Urinary bladder (tissue), 4 donors: Measurements from ENCODE around the gene NAE1. TPM values are rescaled to one million over a fixed set of nuclear protein-coding genes. Genes with fewer than 3 reads are reported as not detected.

Experiments
- DNase-seq: peaks from one replicate; pipeline ENCODE4 v3.0.0-alpha.2; 2015; ENCODE audit errors: extremely low spot score
- H3K27ac ChIP-seq: one replicate; pipeline ENCODE4 v1.5.1; 2013; ENCODE audit warnings: low read depth, mild to moderate bottlenecking, moderate library complexity
- H3K36me3 ChIP-seq: one replicate; pipeline ENCODE4 v1.6.1; 2013; ENCODE audit warnings: mild to moderate bottlenecking, moderate library complexity; ENCODE audit not compliant: insufficient read depth
- H3K4me1 ChIP-seq: one replicate; pipeline ENCODE4 v1.6.1; 2013; ENCODE audit warnings: mild to moderate bottlenecking, moderate library complexity; ENCODE audit not compliant: insufficient read depth
- H3K4me3 ChIP-seq: one replicate; pipeline ENCODE4 v1.5.1; 2013; ENCODE audit warnings: low read depth, low read length
- WGBS: extraction: QIAGEN DNeasy Blood & Tissue Kit; methylation state at CpG from one replicate; pipeline ENCODE4 v1.1.7; 2013; 5-methylcytosine and 5-hydroxymethylcytosine counted together
- polyA plus RNA-seq: library from polyadenylated mRNA; stranded (reverse); fragments of 200-250 nt; gene quantifications from one replicate; pipeline ENCODE4 v1.2.3, GENCODE V29; 2013
- total RNA-seq: library from RNA; depleted of rRNA; stranded (reverse); fragments of >200 nt; gene quantifications from one replicate; pipeline ENCODE4 v1.2.3, GENCODE V29; 2014
- donor health status: healthy with polysubstance abuse.
- donor health status: healthy.

Gene NAE1
- total and polyA plus RNA-seq, 2 donors, result 36.2 to 74.4 TPM

DNA sequence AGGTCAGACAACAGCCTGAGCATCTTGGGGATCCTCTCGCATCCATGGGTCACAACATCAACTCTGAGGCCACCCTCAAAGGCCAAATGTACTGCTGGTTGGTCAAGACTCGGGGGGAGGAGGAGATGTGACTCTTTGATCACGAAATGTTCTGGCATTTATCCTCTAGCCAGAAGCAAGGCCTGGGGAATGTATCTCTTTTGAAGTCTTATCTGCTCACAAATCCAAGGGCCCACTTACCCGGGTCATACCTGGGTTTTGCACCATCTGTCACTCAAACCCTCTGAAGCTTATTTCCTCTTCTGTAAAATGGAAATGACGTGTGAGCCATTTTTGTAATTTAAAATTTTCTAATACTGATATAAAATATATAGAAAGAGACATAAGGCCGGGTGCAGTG, 26.7 kb upstream of the NAE1 start:
- DNase-seq, result no peak
- 70% methylated on average over 6 of the region's 6 CpGs for WGBS
- no peaks in the 10 kb centered on the region for H3K4me1 ChIP-seq
- H3K36me3 ChIP-seq, result no peaks in the 10 kb centered on the region
- no peak overlapping the region for H3K27ac ChIP-seq
- H3K4me3 ChIP-seq, result no peak overlapping the region

DNA sequence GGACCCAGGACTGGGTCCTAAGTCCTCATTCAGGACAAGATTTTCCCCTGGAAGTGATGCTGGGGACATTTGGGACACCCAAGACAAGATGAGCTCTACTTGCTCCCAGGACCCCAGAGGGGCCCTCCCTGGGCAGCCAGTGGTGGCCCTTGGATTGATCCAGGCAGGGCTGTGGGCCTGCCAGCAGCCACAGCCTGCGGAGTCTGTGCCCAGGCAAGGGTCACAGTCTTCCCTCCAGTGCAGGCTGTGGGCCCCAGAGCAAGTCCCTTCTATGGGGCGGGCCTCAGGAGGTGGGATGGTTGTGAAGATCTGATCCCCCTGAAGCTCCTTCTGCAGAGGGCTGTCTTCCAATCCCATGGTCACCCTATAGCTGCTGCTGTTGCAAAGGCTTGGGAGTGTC, 26.0 kb upstream of the NAE1 start:
- DNase-seq, result no peak
- Histone ChIP-seq H3K36me3 (no peaks in the 10 kb centered on the region), H3K4me3 (no peak overlapping the region), H3K27ac (no peak overlapping the region), H3K4me1 (no peaks in the 10 kb centered on the region)
- WGBS, result 95% methylated on average over 2 of the region's 2 CpGs

DNA sequence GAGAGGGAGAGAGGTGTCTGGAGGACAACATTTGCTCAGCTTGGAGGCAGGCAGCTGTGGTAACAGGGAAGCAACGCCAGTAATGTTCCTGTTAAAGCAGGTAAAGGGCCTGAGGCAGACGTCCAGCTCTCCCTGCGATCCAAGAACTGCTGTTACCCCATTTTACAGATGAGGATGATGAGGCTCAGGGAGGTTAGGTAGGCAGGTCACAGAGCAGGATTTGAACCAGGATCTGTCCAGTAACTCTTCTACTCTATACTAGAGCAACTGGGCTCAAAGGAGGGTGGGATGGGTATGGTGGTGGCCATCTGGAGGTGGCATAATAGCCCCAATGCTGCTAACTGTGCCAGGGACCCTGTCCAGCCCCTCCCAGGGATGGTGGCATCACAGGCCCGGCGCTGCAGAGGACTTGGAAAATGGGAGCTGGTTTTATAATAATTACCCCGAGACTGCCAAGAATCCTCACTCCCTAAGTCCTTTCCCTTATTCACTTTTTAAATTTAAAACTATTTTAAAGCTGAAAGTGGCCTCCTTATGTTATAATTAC, 25.5 kb upstream of the NAE1 start:
- Histone ChIP-seq H3K4me3 (no peak overlapping the region), H3K36me3 (no peaks in the 10 kb centered on the region), H3K27ac (no peak overlapping the region), H3K4me1 (no peaks in the 10 kb centered on the region)
- no peak for DNase-seq
- 93% methylated on average over 6 of the region's 6 CpGs for WGBS

DNA sequence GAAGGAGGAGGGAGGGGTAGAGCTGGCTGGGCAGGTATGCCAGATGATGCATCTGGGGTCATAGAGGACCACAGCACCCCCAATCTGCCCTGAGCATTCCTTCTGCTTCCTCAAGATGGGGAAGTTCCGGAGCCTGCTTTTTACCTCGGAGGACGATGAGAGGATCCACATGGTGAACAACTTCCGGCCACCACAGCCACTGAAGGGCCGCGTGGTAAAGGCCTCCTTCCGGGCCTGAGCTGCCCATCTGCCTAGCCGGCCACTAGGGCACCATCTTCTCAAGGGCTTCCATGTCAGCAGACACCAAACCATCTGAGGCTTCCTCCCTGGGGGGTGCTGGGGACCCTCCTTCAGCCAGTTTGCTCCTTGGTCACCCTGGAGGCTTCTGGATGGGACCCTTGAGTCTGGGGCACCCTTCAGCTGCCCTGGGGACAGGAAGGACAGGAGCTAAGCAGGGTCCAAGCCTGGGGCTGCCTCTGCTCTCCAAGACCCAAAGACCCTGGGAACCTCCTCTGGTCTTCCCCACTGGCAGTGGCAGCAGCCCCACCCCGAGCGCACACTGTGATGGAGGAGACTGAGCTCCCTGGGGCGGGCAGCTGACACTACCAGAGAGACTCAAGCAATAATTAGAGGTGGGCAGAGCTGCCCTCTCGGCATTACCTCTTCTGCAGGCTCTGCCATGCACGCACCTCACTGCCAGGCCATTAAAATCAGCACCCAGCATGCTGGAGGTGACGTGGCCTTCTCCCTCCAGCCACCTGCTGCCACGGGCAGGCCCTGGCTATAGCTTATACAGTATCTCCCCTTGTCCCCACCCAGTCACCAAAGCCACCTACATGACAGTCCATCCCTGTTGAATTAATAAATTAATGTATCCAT, 22.7 kb upstream of the NAE1 start:
- Histone ChIP-seq H3K4me3 (no peak overlapping the region), H3K4me1 (no peaks in the 10 kb centered on the region), H3K27ac (no peak overlapping the region), H3K36me3 (no peaks in the 10 kb centered on the region)
- WGBS, result 81% methylated on average over 15 of the region's 15 CpGs
- DNase-seq, result no peak

DNA sequence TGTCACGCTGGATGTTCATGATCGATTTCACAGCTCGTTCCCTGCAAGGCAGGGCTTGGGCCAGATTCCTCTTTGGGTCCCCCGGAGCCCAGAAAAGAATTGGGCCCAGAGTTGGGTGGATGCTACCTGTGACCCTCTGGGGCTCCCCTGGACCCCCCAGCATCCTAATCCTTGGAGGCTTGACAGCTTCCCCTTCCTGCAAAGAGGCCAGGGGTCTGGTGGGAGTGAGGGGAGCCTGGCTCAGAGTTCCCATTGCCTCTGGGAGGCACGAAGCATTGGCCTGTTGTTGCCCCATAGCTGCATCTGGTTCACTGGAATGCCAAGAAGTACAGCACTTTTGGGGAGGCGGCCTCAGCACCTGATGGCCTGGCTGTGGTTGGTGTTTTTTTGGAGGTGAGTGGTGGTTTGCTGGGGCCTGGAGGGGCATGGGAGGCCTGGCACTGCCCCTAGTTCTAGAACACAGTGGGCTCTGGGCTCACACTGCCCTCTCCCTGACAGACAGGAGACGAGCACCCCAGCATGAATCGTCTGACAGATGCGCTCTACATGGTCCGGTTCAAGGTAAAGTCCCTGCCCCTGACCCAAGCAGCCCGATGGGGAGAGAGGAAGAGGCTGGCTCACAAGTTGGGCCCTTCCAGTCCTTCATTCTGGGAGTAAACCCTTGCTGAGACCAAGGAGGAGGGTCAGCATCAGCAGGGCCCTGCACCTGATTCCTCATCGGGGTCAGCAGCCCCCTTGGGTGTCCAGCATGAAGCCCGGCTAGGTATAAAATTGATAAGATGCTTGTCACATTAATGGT, 20.6 kb upstream of the NAE1 start:
- Histone ChIP-seq H3K4me1 (no peaks in the 10 kb centered on the region), H3K27ac (no peak overlapping the region), H3K4me3 (no peak overlapping the region), H3K36me3 (no peaks in the 10 kb centered on the region)
- 87% methylated on average over 13 of the region's 13 CpGs for WGBS
- no peak for DNase-seq

DNA sequence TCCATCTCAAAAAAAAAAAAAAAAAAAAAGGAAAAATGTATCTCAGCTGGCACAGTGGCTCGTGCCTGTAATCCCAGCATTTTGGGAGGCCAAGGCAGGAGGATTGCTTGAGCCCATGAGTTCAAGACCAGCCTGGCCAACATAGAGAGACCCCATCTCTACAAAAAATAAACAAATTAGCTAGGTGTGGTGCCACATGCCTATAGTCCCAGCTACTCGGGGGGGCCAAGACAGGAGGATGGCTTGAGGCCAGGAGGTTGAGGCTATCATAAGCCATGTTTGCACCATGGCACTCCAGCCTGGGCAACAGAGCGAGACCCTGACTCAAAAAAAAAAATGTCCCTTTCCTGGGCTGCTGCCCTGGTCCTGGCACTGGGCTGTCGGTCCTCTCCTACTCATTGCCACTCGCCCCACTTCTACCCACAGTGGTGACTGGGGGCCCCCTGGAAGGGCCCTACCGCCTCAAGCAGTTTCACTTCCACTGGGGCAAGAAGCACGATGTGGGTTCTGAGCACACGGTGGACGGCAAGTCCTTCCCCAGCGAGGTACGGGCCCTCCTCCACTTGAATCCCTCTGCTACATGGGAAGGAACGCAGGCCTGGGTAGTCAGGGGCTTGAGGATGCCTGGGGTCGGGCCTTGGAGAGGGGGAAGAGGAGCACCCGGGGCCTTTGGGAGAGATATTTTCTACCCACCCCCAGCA, 19.5 kb upstream of the NAE1 start:
- DNase-seq, result no peak
- H3K4me3 ChIP-seq, result no peak overlapping the region
- H3K27ac ChIP-seq, result no peak overlapping the region
- 88% methylated on average over 14 of the region's 14 CpGs for WGBS
- no peaks in the 10 kb centered on the region for H3K4me1 ChIP-seq
- no peaks in the 10 kb centered on the region for H3K36me3 ChIP-seq

DNA sequence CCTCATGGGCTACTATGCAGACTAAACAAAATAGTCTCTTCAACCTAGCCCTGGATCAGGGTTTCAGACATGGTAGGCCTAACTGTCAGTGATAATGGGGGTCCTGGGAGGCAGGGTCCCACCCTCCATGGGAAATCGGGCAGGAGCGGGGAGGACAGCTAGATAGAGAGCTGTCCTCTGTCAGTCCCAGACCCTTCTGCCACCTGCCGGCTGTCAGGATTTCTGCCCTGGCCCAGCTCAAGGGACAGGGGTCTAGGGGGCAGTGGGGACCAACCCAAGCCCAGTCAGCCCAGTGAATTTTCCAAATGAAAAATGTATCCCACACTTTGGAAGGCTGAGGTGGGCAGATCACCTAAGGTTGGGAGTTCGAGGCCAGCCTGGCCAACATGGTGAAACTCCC, 18.8 kb upstream of the NAE1 start:
- Histone ChIP-seq H3K27ac (no peak overlapping the region), H3K4me3 (no peak overlapping the region), H3K36me3 (no peaks in the 10 kb centered on the region), H3K4me1 (no peaks in the 10 kb centered on the region)
- no peak for DNase-seq
- 90% methylated on average over 4 of the region's 4 CpGs for WGBS

DNA sequence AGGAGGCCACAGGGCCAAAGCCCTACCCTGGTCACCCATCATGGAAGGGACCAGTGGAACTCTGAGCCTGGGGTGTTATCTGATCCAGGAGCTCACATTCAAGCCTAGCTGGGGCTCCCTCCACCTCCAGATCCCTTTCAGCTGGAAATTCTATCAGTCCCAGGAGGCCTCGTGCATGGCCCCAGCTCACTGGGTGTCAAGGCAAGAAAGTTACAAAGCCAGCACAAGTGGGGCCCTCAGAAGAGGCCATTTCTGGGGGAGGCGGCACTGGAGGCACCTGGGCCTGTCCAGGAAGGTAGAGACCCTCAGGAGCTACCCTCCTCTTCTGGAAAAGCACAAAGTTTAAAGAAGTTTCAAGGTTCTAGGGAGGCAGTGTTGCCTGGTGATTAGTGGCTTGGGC, 18.2 kb upstream of the NAE1 start:
- no peak overlapping the region for H3K27ac ChIP-seq
- peaks cover 2% of the 10 kb centered on the region for H3K4me1 ChIP-seq
- 87% methylated on average over 2 of the region's 2 CpGs for WGBS
- no peaks in the 10 kb centered on the region for H3K36me3 ChIP-seq
- no peak for DNase-seq
- H3K4me3 ChIP-seq, result no peak overlapping the region

DNA sequence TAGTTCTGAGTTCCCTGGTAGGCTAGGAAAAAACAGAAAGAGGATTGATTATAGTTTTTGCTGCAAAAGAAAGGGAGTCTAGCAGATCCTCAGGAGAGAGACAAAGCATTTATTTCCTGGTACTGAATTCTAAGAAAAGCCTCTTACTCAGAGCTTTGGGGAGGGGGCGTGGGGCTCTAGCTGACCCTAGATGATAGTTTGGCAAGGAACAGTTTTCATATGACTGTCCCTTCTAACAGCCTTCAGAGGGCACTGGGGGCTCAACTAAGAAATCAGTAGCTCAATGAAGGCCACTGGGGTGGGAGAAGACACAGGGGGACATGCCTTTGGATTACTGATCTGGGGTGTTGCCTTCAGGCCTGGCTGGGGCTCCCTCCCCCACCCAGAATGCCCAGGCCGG, 17.4 kb upstream of the NAE1 start:
- DNase-seq, result no peak
- 88% methylated on average over 2 of the region's 2 CpGs for WGBS
- peaks cover 2% of the 10 kb centered on the region for H3K4me1 ChIP-seq

DNA sequence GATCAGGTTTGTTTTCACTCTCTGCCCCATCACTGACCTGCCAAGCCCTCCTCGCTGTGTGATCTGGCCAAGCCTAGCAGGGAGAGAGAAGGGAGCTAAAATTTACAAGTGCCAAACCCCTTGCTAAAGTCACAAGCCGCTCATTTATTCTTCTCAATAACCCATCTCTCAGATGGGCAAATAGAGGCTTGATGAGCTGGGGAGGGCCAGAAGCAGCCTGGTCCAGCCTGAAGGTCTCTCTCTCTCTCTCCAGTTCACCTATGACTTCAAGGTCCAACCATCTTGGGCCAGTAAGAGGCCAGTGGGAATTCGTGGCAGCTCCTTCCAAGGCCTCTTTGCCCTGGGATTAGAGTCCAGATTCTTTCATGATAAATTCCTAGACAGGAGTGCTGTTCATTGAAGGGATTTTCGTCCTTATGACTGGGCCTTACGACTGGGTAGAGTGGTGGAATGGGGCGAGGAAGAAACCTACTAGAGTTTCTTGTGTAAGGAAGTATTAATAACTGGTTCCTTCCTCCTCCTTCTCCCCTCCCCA, 16.8 kb upstream of the NAE1 start:
- Histone ChIP-seq H3K4me1 (peaks cover 2% of the 10 kb centered on the region), H3K27ac (no peak overlapping the region), H3K4me3 (no peak overlapping the region), H3K36me3 (no peaks in the 10 kb centered on the region)
- no peak for DNase-seq
- 78% methylated on average over 6 of the region's 6 CpGs for WGBS

More for the DNA sequence above, 17.4 kb upstream of the NAE1 start:
- H3K27ac ChIP-seq, result no peak overlapping the region
- no peak overlapping the region for H3K4me3 ChIP-seq
- no peaks in the 10 kb centered on the region for H3K36me3 ChIP-seq

DNA sequence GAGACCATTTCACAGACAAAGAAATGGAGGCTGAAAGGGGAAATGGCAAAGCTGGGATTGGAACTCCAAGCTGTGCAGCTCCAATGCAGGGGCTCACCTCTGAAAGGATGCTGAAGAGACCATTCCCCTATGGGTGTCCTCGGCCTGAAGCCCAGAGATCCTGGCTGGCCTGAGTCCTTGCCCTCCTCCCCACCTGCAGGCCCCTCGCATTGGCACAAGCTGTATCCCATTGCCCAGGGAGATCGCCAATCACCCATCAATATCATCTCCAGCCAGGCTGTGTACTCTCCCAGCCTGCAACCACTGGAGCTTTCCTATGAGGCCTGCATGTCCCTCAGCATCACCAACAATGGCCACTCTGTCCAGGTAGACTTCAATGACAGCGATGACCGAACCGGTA, 16.1 kb upstream of the NAE1 start:
- 95% methylated on average over 6 of the region's 6 CpGs for WGBS
- Histone ChIP-seq H3K36me3 (no peaks in the 10 kb centered on the region), H3K27ac (no peak overlapping the region), H3K4me1 (peaks cover 2% of the 10 kb centered on the region), H3K4me3 (no peak overlapping the region)
- no peak for DNase-seq

DNA sequence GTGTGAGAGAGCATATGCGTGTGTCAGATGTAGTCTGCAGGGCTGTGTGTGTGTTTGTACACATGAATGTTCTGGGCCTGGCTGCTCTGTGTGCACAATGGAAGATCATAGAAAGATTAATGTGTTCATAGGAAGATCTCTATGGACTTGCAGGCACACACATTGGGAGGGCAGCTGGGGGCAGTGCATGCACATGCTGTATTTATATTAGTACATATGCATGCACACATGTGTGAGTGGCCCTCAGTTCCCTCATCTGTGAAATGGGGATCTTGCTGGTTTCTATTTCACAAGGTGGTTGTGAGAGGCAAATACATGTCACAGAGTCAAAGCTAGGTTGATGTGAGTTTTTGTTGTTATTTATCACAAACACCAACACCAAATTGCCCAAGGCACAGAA, 15.5 kb upstream of the NAE1 start:
- Histone ChIP-seq H3K4me1 (peaks cover 2% of the 10 kb centered on the region), H3K4me3 (no peak overlapping the region), H3K36me3 (no peaks in the 10 kb centered on the region), H3K27ac (no peak overlapping the region)
- DNase-seq, result no peak
- 88% methylated on average over 1 of the region's 1 CpG for WGBS

DNA sequence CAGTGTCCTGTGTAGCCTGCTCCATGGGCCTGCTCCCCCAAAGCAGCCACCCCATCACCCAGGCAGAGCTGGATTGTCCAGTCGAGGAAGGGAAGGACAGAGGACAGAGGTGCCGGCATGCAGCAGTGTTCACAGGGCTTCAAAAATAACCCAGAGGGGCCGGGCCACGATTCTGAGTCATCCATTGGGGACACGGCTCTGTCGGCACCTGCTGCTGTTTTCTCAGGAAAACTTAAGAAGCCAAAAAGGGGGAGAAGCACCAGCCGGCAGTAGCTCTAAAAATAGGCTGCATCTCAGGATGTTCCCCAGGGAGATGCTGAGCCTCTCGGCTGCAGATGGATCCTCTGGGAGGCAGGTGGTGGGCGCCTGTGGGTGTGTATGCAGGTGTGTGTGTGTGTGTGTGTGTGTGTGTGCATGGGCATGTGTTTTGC, 15.0 kb upstream of the NAE1 start:
- Histone ChIP-seq H3K36me3 (no peaks in the 10 kb centered on the region), H3K4me1 (peaks cover 2% of the 10 kb centered on the region), H3K4me3 (no peak overlapping the region), H3K27ac (no peak overlapping the region)
- WGBS, result 48% methylated on average over 9 of the region's 9 CpGs
- no peak for DNase-seq
